ENCODE data around the gene IRAK2. TPM values are rescaled to one million over a fixed set of nuclear protein-coding genes. Genes with fewer than 3 reads are reported as not detected.
A peak's percentile ranks its signal among the peaks of the same experiment; 100 is the strongest.

IRAK2 gene, protein sequence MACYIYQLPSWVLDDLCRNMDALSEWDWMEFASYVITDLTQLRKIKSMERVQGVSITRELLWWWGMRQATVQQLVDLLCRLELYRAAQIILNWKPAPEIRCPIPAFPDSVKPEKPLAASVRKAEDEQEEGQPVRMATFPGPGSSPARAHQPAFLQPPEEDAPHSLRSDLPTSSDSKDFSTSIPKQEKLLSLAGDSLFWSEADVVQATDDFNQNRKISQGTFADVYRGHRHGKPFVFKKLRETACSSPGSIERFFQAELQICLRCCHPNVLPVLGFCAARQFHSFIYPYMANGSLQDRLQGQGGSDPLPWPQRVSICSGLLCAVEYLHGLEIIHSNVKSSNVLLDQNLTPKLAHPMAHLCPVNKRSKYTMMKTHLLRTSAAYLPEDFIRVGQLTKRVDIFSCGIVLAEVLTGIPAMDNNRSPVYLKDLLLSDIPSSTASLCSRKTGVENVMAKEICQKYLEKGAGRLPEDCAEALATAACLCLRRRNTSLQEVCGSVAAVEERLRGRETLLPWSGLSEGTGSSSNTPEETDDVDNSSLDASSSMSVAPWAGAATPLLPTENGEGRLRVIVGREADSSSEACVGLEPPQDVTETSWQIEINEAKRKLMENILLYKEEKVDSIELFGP
- total RNA-seq (2021; fragmentation: NEBNext Ultra II Directional; extraction: Animal tissue kit (Norgen Biotek cat#: 25700)) = 1 to 10 TPM; 2.6 to 4.4 (median 3.5) TPM
- long read RNA-seq, partial matches to known transcripts = 0 of 2 reads
- long read RNA-seq, other reads (novel, unspliced or antisense) = 1 of 2 reads

DNA sequence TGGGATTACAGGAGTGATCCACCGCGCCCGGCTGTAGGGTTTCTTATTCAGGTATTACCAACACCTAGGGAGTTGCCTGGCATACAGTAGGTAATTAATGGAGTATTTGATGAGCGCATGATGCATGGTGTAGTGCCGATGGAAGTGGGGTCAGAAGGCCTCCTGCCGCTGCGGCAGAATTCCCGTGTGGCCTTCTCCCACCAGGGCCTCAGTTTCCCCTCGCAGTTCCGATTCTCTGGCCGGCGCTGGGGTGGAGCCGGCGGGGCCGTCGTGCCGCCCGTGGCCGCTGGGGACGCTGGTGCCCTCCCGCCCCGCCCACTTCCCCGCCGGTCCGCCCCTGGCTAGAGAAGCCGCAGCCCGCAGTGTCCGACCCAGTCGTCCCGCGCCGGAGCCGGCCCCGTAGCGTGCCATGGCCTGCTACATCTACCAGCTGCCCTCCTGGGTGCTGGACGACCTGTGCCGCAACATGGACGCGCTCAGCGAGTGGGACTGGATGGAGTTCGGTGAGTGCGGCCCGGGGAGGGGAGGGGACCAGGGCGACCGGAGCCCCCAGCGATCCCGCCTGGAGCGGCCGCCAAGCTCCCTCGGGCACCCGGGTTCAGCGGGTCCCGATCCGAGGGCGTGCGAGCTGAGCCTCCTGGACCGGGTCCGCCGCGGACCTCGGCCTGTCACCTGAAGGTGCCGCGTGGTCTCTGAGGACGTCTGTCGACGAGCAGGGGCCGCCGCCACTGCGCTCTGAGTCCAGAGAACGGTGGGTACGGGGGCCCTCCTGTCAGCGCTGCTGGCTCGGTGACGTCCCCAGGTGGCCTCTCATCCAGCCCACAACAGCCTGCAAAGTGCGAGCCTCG, at the start of gene IRAK2:
Gene IRAK2, plus strand, starts transcription at position 374 of the 848 bp plus-strand sequence. Its CDS starts 36 bp downstream, at position 410.
- Mint-ChIP-seq H3K4me1 (ENCODE audit: low read depth) (peaks cover 31% of the 10 kb centered on the region), H3K27ac (peak within 1 kb of the TSS; percentile 36), H3K9me3 (peaks cover 12% of the 10 kb centered on the region), H3K27me3 (ENCODE audit: insufficient read depth) (no peaks in the 10 kb centered on the region; the same call in 1 of the 2 replicates), H3K4me3 (peak within 1 kb of the TSS; percentile 86), H3K36me3 (ENCODE audit: low read depth) (peaks cover 12% of the 10 kb centered on the region)
- peak; percentile 62 for DNase-seq
- TF ChIP-seq, protein P1, sequence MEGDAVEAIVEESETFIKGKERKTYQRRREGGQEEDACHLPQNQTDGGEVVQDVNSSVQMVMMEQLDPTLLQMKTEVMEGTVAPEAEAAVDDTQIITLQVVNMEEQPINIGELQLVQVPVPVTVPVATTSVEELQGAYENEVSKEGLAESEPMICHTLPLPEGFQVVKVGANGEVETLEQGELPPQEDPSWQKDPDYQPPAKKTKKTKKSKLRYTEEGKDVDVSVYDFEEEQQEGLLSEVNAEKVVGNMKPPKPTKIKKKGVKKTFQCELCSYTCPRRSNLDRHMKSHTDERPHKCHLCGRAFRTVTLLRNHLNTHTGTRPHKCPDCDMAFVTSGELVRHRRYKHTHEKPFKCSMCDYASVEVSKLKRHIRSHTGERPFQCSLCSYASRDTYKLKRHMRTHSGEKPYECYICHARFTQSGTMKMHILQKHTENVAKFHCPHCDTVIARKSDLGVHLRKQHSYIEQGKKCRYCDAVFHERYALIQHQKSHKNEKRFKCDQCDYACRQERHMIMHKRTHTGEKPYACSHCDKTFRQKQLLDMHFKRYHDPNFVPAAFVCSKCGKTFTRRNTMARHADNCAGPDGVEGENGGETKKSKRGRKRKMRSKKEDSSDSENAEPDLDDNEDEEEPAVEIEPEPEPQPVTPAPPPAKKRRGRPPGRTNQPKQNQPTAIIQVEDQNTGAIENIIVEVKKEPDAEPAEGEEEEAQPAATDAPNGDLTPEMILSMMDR (IDR thresholded peaks at IDR 0.05) = peak; percentile 94

DNA sequence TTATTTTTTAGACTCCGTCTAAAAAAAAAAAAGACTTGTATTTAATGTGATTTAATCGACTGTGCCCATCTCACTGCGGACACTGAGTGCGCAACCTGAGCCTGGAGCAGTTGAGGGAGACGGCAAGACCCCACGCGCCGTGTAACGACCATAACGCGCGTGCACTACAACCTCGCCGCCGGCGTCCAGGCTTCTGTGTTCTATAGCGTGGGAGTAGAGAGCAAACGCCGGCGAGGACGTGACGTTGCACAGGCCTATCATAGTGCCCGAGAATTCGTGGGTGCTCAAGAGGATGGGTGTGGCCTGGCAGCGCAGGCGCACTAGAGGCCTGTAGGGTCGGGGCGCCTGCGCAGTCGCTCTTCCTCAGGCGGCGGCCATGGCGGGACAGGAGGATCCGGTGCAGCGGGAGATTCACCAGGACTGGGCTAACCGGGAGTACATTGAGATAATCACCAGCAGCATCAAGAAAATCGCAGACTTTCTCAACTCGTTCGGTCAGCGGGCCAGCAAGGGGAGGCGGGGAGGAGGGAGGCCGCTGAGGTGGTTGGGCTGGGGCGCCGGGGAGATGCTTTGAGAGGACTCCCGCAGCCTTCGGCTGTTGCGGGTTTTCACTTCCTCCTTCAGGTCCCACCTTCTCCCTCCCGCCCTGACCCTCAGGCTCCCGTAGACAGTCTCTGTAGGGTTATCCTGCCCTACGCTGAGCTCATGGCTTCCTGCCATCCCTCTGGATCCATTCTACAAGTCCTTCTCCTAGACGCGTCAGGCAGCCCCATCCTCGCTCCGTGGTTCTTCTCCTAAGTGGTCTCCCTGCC, 49.2 kb upstream of the IRAK2 start, which contains the start of gene BRK1:
Gene BRK1, plus strand, starts transcription at position 350 of the 812 bp plus-strand sequence. Its CDS starts 27 bp downstream, at position 377.
- peaks cover 2% of the 10 kb centered on the region; the same call in 1 of the 2 replicates for H3K27me3 Mint-ChIP-seq (ENCODE audit: insufficient read depth)

DNA sequence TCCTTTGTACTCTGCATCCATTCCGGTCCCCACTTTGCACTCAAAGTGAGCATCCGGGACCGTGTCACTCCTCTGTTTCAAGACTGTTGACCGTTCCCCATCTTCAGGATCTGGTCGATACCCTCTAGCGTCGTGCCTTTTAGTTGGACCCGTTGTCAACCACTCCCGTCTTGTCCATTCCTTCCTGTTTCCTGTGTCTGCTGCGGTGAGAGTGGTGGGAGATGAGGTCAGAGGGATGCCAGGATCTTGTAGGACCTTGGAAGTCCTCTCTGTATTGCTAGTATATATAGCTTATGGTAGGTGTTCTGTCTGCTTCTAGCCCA, 48.6 kb upstream of the IRAK2 start:
- H3K4me3 Mint-ChIP-seq = peak overlapping the region; percentile 98

More for the DNA sequence above, 49.2 kb upstream of the IRAK2 start, which contains the start of gene BRK1:
- peaks cover 5% of the 10 kb centered on the region; the same call in 1 of the 2 replicates for H3K36me3 Mint-ChIP-seq (ENCODE audit: low read depth)
- H3K4me1 Mint-ChIP-seq (ENCODE audit: low read depth) = peaks cover 22% of the 10 kb centered on the region
- H3K4me3 Mint-ChIP-seq = peak within 1 kb of the TSS; percentile 98
- H3K27ac Mint-ChIP-seq = peak within 1 kb of the TSS; percentile 91
- TF ChIP-seq, protein P1 (IDR thresholded peaks at IDR 0.05) = no peak
- peak; percentile 93 for DNase-seq
- no peaks in the 10 kb centered on the region for H3K9me3 Mint-ChIP-seq

DNA sequence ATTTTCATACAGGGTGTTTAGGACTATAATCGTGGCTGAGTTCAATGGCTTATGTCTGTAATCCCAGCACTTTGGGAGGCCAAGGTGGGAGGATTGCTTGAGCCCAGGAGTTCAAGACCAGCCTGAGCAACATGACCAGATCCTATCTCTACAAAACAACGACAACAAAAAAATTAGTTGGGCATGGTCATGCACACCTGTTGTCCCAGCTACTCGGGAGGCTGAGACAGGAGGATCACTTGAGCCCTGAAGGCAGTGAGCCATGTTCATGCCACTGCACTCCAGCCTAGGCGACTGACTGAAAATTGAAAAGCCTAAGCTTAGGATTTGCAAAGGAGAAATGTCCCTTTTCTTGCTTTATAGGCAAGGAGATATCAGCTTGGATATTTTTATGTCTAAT, 47.8 kb upstream of the IRAK2 start:
- Mint-ChIP-seq H3K27me3 (ENCODE audit: insufficient read depth) (peaks cover 2% of the 10 kb centered on the region; the same call in 1 of the 2 replicates), H3K27ac (peak overlapping the region; percentile 91), H3K4me3 (peak overlapping the region; percentile 98), H3K9me3 (no peaks in the 10 kb centered on the region), H3K36me3 (ENCODE audit: low read depth) (peaks cover 12% of the 10 kb centered on the region; the same call in 1 of the 2 replicates), H3K4me1 (ENCODE audit: low read depth) (peaks cover 22% of the 10 kb centered on the region)
- TF ChIP-seq, protein P1 (IDR thresholded peaks at IDR 0.05) = no peak
- no peak for DNase-seq

More for the DNA sequence above, 48.6 kb upstream of the IRAK2 start:
- peaks cover 8% of the 10 kb centered on the region; the same call in 1 of the 2 replicates for H3K36me3 Mint-ChIP-seq (ENCODE audit: low read depth)
- TF ChIP-seq, protein P1 (IDR thresholded peaks at IDR 0.05) = no peak
- H3K27ac Mint-ChIP-seq = peak overlapping the region; percentile 91
- peaks cover 22% of the 10 kb centered on the region for H3K4me1 Mint-ChIP-seq (ENCODE audit: low read depth)
- H3K27me3 Mint-ChIP-seq (ENCODE audit: insufficient read depth) = peaks cover 2% of the 10 kb centered on the region; the same call in 1 of the 2 replicates
- H3K9me3 Mint-ChIP-seq = no peaks in the 10 kb centered on the region
- DNase-seq = peak; percentile 32

Data from HFFc6 (cell line).